ENCODE measurements around the gene TESK2.
"Not testable (repeated sequence)": the region's sequence is repeated elsewhere in the genome, so short reads cannot be mapped to it uniquely, and the experiment has no call there.

The TESK2 gene

DNA sequence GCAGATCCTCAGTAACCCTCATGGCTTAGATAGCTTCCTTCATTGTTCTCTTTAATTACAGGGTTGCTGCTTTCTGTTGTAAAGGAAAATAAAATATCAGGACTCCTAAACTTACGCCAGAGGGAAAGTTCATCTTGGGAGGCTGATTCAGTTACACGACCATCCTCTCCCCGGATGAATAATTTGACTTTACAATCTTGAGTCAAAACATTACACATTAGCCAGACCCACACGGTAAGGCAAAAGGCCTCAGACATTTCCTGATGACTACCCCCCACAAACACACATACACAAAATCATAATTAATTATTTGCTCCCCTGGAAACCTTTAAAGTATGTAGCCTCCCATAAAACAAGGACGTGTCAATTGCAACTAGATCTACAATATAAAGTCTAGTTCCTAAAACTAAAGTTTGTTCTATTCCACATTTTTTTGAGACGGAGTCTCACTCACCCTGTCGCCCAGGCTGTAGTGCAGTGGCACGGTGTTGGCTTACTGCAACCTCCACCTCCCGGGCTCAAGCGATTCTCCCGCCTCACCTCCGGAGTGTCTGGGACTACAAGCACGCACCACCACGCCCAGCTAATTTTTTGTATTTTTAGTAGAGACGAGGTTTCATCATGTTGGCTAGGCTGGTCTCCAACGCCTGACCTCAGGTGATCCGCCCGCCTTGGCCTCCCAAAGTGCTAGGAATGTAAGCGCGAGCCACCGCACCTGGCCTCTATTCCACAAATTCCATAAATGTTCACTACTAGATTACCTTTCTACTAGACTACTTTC, 31.6 kb upstream of the TESK2 start:
- no peak for TF ChIP-seq CTCF (IDR thresholded peaks at IDR 0.05; ENCODE audit: borderline replicate concordance, control extremely low read depth, extremely low read depth, insufficient read depth, missing control alignments)
- in situ Hi-C loops (cut with MboI; ENCODE audit: low sequenced_read_pairs, unreplicated experiment): loop anchor here (5.0 kb wide), 1 partner anchor 50 kb away; no protein-coding TSS in a partner anchor
- DNase-seq (ENCODE audit: low spot score): peak; percentile 44

DNA sequence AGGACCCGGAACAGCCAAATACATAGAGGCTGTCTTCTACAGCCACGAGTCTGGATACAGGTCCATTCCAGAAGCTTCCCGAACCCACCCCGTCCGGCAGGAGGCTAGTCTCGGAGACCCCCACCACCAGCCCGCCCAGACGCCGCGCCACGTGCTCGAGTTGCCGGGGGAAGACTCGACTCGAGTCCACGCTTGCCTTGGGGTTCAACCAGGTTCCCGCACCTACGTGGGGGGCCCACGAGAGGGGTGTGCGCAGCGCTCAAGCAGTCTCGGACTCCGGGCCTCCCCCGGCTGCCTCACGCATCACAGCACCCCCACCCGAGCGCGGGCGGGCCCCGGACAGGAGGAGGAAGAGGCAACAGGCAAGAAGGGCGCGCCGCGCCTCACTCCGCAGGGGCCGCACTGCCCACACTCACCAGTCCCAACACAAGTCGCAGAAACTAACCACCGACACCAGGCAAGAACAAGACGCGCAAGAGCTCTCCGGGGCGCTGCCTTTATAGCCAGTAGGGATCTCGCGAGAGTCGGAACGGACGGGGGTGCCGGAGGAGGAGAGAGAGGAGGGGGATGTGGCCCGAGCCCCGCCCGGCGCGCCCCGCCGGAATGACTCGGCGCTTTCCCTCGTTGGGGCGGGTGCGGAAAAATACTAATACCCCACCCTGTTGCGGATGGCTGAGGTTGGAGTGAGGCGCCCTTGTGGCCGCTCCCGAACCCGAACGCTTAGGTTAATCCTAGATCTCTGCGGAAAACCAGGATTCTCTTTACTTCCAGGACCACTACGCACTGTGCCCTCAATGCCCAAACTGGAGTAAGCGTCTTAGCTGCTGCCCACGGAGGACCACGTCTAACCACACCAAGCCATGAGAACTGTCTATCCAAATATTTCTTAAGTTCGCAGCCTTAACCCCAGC, 30.7 kb upstream of the TESK2 start, which contains the start of gene PRDX1:
TSS of gene PRDX1 (minus strand) at position 472 of the 911 bp plus-strand sequence. CDS start 2,841 bp downstream, outside the sequence.
- peak; percentile 96 for DNase-seq (ENCODE audit: low spot score)
- in situ Hi-C loops (cut with MboI; ENCODE audit: low sequenced_read_pairs, unreplicated experiment): loop anchor here (5.0 kb wide), 1 partner anchor 51 kb away; no protein-coding TSS in a partner anchor
- no peak for TF ChIP-seq CTCF (IDR thresholded peaks at IDR 0.05; ENCODE audit: borderline replicate concordance, control extremely low read depth, extremely low read depth, insufficient read depth, missing control alignments)

- not testable (repeated sequence) for DNase-seq (ENCODE audit: low spot score)
- in situ Hi-C loops (cut with MboI; ENCODE audit: low sequenced_read_pairs, unreplicated experiment): loop anchor here (5.0 kb wide), 1 partner anchor 53 kb away; no protein-coding TSS in a partner anchor
Observed at GRCh38 chr1:45519774-45520173, 28.8 kb upstream of the TESK2 start.

GRCh38 chr1:45518910-45519309, 27.9 kb upstream of the TESK2 start:
- in situ Hi-C loops (cut with MboI; ENCODE audit: low sequenced_read_pairs, unreplicated experiment): no loop called here
- no peak for DNase-seq (ENCODE audit: low spot score)

DNA sequence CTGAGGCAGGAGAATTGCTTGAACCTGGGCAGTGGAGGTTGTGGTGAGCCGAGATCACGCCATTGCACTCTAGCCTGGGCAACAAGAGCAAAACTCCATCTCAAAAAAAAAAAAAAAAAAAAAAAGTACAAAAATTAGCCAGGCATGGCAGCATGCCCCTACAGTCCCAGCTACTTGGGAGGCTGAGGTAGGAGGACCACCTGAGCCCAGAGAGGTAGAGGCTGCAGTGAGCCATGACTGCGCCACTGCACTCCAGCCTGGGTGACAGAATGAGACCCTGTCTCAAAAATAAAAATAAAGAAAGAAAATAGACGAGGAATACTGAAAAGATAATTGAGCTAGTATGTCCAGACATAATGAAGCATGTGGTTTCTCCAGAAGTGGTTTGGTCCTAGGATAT, 27.4 kb upstream of the TESK2 start:
- in situ Hi-C loops (cut with MboI; ENCODE audit: low sequenced_read_pairs, unreplicated experiment); DNase-seq (ENCODE audit: low spot score): not testable (repeated sequence)

More at GRCh38 chr1:45518910-45519309, 27.9 kb upstream of the TESK2 start:
- no peak for TF ChIP-seq CTCF (IDR thresholded peaks at IDR 0.05; ENCODE audit: borderline replicate concordance, control extremely low read depth, extremely low read depth, insufficient read depth, missing control alignments)

- in situ Hi-C loops (cut with MboI; ENCODE audit: low sequenced_read_pairs, unreplicated experiment): no loop called here
- DNase-seq (ENCODE audit: low spot score): no peak
- no peak for TF ChIP-seq CTCF (IDR thresholded peaks at IDR 0.05; ENCODE audit: borderline replicate concordance, control extremely low read depth, extremely low read depth, insufficient read depth, missing control alignments)
Observed at GRCh38 chr1:45516465-45516864, 25.5 kb upstream of the TESK2 start.

DNA sequence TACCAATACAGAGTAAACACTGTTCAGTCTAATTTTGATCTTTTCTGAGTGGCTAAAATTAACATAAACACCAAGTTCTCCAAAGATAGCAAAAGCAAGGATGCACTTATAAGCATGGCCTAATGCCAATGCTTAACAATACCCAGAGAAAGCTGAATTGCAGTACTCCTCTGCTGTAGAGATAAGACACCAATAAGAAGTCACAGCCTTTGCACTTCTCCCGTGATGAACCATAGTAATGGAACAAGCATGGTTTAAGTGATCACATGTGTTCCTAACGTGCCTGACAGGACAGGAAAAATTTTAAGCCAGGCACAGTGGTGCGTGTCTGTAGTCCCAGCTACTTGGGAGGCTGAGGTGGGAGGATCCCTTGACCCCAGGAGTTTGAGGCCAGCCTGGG, 25.1 kb upstream of the TESK2 start:
- DNase-seq (ENCODE audit: low spot score): no peak
- in situ Hi-C loops (cut with MboI; ENCODE audit: low sequenced_read_pairs, unreplicated experiment): no loop called here
- TF ChIP-seq CTCF (IDR thresholded peaks at IDR 0.05; ENCODE audit: borderline replicate concordance, control extremely low read depth, extremely low read depth, insufficient read depth, missing control alignments): no peak

DNA sequence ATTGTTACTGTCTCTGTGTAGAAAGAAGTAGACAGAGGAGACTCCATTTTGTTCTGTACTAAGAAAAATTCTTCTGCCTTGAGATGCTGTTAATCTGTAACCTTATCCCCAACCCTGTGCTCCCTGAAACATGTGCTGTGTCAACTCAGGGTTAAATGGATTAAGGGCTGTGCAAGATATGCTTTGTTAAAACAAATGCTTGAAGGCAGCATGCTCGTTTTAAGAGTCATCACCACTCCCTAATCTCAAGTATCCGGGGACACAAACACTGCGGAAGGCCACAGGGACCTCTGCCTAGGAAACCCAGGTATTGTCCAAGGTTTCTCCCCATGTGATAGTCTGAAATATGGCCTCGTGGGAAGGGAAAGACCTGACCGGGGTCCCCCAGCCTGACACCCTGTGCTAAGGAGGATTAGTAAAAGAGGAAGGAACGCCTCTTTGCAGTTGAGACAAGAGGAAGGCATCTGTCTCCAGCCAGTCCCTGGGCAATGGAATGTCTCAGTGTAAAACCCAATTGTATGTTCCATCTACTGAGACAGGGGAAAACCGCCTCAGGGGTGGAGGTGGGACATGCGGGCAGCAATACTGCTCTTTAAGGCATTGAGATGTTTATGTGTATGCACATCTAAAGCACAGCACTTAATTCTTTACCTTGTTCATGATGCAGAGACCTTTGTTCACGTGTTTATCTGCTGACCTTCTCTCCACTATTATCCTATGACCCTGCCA, 22.7 kb upstream of the TESK2 start:
- DNase-seq (ENCODE audit: low spot score); in situ Hi-C loops (cut with MboI; ENCODE audit: low sequenced_read_pairs, unreplicated experiment): not testable (repeated sequence)
